Measurements from ENCODE around the gene CTNNB1.

The CTNNB1 gene

GRCh38 chr3:41198950-41199865 is at the start of gene CTNNB1:
Gene CTNNB1, plus strand, starts transcription at chr3:41199505. Its CDS starts 24,564 bp downstream, at chr3:41224069.
- DNase-seq = peak; percentile 79

- DNase-seq = peak; percentile 79
Measured at GRCh38 chr3:41155834-41156233, 43.5 kb upstream of the CTNNB1 start.

- DNase-seq = peak; percentile 17
Measured at GRCh38 chr3:41158947-41159346, 40.4 kb upstream of the CTNNB1 start.

DNA sequence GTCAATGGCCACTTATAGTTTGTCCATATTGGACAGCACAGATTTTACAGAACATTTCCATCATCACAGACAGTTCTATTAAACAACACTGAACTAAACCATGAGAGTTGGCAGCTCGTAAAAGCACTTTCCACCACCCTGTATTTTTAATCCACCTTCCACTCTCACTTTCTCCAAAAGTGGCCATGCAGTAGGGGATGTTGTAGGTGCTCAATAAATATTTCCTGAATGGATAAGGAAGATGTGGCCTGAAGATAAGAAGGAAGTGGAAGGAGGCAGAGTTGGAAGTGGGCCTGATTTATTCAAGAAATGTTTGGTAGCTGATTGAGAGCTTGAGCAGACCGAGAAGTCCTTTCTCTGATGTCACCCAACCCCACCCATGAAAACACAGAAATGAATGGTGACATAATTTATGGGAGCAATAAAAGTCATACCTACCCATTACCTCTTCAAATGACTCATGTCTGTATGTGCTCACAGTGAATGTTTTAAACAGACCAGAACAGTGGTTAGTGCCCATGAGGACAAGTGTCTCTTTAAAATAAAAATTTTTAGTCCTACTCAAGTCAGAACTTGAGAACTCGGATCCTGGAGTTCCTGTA is 39.6 kb upstream of the CTNNB1 start:
- DNase-seq = no peak

- DNase-seq = no peak
Measured at GRCh38 chr3:41162541-41162940, 36.8 kb upstream of the CTNNB1 start.

DNA sequence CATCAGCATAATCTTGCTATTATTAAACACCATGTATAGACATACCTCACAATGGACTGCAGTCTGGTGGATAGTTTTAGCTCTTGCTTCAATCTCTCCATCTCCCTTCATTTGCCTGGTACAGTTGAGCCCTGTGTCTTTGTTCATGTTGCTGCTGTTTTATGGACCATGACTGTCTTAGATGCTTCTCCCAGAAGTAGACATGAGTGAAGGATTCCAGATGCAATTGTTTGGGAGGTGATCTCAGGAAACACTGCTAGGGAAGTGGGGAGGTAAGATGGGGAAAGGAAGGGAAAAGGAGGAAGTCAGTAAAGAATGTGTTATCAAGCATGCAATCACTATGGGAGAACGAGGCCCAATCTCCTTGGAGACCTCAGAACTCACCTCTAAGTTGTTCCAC is 36.3 kb upstream of the CTNNB1 start:
- no peak for DNase-seq

- no peak for DNase-seq
Measured at GRCh38 chr3:41163421-41163820, 35.9 kb upstream of the CTNNB1 start.

- no peak for DNase-seq
Measured at GRCh38 chr3:41164777-41165176, 34.5 kb upstream of the CTNNB1 start.

GRCh38 chr3:41167722-41168497 is 31.4 kb upstream of the CTNNB1 start:
- DNase-seq = no peak

DNA sequence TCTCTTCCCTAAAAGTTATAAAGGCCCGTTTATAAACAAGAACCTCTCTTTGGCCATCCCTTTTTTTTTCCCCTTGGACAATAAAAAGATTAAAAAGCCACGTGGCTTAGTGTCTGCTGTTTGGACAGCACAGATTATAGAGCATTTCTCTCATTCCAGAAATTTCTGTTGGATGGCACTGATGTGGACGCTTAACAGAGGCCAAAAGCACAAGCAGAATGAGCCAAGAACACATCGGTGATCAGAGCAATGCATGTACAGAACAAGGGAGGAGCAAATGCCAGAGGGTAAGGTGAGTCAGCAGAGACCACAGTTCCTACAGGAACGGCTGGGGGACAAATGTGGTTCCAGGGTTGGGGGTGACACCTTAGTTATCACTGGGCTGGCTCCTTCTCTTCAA is 30.3 kb upstream of the CTNNB1 start:
- DNase-seq = no peak

DNA sequence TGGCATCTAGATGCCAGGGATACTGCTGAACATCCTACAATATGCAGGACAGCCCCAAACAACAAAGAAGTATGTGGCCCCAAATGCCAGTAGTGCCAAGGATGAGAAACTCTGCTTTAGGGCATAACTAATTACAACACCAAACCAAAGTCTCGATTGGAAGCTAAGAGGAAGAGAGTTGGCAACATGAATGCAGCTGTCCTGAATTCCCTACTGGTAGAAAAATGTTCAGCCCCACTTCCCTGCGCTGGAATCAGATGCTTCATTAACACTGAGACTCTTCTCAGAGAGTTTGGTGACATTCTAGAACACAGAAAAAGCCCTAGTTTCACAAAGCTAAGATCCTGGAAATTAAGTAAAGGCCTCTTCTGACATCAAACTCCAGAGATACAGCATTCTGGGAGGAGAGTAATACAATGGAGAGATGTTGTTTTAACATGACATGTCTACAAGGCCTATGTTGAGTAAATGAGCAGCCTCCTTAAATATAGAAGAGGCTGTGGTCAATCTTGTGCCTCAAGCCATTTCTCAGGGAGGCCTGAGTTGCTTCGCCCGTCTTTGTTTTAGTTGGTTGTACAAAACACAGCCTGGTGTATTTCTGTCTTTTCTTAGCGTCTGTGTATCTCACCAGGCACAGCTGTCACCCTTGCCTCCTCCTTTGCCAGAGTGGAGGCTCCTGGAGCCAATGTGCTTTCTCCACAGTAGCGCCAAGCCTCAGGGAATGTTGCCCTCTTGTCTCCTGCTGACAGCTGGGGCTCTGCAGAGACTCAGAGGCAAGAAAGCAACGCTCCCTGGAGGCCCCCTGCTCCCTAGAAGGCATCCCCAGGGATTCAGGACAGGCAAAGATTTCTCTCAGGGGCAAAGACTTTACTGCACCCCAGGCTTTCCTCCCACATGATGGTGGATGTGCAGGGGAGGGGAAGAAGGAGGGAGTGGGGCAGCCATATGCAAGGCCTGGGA is 25.1 kb upstream of the CTNNB1 start:
- DNase-seq = no peak

DNA sequence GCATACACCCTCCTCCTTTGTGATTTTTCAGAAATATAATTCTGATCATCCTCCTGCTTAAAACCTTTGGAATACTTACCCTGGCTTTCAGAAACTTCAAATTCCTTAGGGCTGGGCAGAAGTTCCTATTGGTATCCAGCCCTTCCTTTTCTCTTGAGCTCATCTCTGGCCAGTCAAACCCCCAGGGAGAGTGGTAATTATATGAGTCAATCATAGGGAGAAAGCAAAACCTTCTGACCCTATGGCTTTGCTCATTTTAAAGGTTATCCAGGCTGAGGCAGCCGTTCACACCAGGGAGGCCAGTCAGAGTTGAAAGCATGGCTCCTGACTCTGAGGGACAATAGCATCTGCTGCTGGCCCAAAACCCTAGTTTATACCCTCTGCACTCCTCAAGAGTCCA is 23.9 kb upstream of the CTNNB1 start:
- no peak for DNase-seq

- DNase-seq = no peak
Measured at GRCh38 chr3:41176596-41176995, 22.7 kb upstream of the CTNNB1 start.

DNA sequence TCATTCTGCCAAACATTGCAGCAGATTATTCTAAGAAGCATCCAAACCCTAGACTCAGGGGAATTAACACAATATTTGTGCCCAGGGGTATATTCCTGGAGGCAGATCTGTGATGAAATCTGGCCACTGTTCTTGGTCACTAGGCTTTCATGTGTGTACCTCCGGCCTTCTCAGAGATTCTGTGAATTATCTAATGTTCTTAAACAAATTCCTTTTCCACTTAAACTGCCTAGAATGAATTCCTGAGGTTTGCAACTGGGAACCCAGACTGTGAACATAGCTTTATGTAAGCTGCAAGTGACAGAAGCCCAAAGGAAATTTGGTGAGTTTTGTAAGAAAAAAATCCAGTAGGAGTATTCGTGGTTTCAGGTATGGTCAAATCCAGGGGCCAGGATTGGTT is 20.7 kb upstream of the CTNNB1 start:
- no peak for DNase-seq

GRCh38 chr3:41180396-41180795 is 18.9 kb upstream of the CTNNB1 start:
- DNase-seq = no peak

- DNase-seq = no peak
Measured at GRCh38 chr3:41182504-41183059, 16.7 kb upstream of the CTNNB1 start.

DNA sequence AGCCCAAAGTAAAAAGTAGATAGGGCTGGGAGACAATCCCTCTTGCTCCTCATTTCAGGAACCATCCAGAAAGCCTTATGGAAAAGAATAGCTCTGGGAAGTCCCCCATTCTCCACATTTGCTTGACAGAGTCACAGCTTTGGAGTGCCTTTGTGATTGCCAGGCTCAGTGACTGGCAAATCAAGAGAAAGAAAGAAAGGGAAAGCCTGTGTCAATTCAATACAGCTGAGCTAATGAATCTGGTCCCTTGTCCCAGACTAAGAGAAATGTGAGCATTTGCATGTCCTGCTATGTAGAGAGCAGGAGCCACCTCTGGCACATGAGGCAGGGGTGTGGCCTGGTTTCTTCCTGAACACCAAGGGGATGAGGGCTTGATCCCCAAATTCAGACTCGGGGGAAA is 14.9 kb upstream of the CTNNB1 start:
- DNase-seq = no peak

DNA sequence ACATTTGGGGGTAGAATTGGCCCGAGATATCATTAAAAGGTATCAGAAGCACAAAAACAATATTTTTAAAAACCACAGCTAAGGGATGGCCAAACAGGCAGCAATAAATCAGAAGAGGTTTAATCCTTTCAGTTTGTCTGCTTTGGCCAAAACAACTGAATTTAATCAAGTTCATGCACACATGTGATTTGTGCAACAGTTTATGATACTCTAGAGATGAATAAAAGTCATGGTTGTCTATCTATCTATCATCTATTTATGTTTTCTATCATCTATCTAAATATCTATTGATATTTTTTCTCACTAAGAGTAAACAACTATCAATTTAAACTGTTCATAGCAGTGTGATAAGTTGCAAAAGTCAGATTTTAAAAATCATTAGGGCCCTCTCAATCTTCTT is 13.0 kb upstream of the CTNNB1 start:
- no peak for DNase-seq

- no peak for DNase-seq
Measured at GRCh38 chr3:41188306-41188705, 11.0 kb upstream of the CTNNB1 start.

DNA sequence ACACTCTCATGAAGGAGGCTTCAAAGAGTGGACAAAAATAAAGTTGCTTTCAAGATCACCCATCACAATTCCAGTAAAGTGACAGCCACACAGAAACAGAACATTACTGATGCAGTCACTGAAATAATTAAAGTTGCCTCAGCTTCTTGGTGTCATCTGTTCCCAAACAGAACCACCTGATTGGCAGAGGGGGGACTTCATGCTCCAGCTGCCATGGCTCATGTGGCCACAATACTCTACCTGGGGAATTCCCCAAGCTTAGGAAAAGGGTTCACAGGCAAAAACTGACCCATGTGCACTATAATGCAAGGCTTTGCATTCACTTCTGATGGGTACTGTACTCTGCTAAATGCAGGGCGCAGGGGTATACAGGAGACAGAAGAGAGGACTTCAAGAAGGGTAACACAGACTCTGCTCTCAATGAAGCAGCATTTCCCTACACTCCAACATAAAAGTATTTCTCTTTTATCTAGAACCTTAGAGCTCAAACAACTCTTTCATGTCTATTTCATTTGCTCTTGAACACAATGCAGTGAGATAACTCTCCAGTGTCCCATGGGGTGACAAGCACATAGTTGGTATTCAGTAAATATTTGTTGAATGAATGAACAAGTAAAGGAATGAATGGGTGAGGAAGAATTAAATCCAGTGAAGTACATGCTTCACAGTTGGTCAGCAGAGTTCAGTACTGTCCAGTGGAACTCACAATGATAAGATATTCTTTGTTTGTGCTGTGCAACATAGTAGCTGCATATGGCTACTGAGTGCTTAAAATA is 8.6 kb upstream of the CTNNB1 start:
- no peak for DNase-seq

DNA sequence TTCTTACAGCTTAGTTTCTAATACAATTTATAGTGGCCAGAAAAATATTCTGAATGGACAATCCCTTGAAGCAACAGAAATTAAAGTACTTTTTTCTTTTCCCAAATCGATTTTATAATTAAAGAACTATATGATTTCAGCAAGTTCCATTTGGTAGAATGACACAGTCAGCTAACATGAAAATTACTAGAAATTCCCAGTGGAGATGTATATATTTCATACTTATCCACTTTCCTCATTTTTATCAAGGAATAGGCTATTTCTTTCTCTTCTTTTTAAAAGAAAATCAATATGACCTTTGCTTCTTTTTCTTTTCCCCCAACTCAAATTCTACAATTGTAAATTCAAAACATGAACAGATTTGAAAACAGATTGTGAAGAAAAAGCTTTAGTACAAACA is 6.4 kb upstream of the CTNNB1 start:
- no peak for DNase-seq

Measured in NCI-H510A (cell line).